IMR-90 (cell line): ENCODE measurements around the gene ST14. TPM values are rescaled to one million over a fixed set of nuclear protein-coding genes. Genes with fewer than 3 reads are reported as not detected.

Source experiments
- ATAC-seq: fragments of 200-7000 bp; cut with Tn5 transposase; 2 replicates; pipeline ENCODE4 v1.9.1; 2020; ENCODE audit warnings: low read depth, mild to moderate bottlenecking, moderate library complexity
- BruUV-seq: library from RNA; stranded (reverse); fragments of 400-500 nt; replicated peaks from 2 replicates; lab custom pipeline; 2021; lab: Mats Ljungman, UMichigan
- CTCF ChIA-PET: fragments of 300-600 bp; formaldehyde crosslinking; extraction: SDS; loops from one replicate; lab custom pipeline; 2021; ENCODE audit warnings: antibody characterized with exemption; lab: Yijun Ruan, JAX
- POLR2A ChIA-PET: fragments of 300-600 bp; sonication (Branson Sonifier 250); formaldehyde crosslinking; loops from one replicate; lab custom pipeline; 2022; ENCODE audit warnings: antibody characterized with exemption; ENCODE audit not compliant: unreplicated experiment; lab: Charles Lee
- DNase-seq: peaks from one replicate; pipeline ENCODE4 v3.0.0; 2013
- H2AFZ ChIP-seq: replicated peaks from 2 replicates; pipeline ENCODE3; 2013; ENCODE audit warnings: low read length, mild to moderate bottlenecking; ENCODE audit not compliant: poor library complexity
- H2AK5ac ChIP-seq: 2 replicates; pipeline ENCODE4 v1.6.1; 2013; ENCODE audit warnings: low read depth, low read length, inconsistent platforms
- H2AK9ac ChIP-seq: replicated peaks from 2 replicates; pipeline ENCODE3; 2013; ENCODE audit warnings: mild to moderate bottlenecking, low read depth, low read length, moderate library complexity; ENCODE audit not compliant: poor library complexity
- H2BK120ac ChIP-seq: 2 replicates; pipeline ENCODE4 v1.6.1; 2013; ENCODE audit warnings: low read depth, low read length, inconsistent platforms
- H2BK15ac ChIP-seq: 3 replicates; pipeline ENCODE4 v1.6.1; 2013; ENCODE audit warnings: low read depth, low read length, inconsistent platforms
- H2BK20ac ChIP-seq: 2 replicates; pipeline ENCODE4 v1.6.1; 2013; ENCODE audit warnings: low read depth, mild to moderate bottlenecking, inconsistent platforms, low read length, moderate library complexity
- H2BK5ac ChIP-seq: 2 replicates; pipeline ENCODE4 v1.6.1; 2013; ENCODE audit warnings: mild to moderate bottlenecking, low read depth, low read length, inconsistent platforms; ENCODE audit not compliant: poor library complexity, severe bottlenecking
- H3K14ac ChIP-seq: replicated peaks from 2 replicates; pipeline ENCODE4 v1.6.1; 2013; ENCODE audit warnings: low read depth, low read length, inconsistent platforms
- H3K18ac ChIP-seq: 2 replicates; pipeline ENCODE4 v1.6.1; 2013; ENCODE audit warnings: low read depth, low read length, control low read depth
- H3K23ac ChIP-seq: 2 replicates; pipeline ENCODE4 v1.6.1; 2013; ENCODE audit warnings: low read depth, low read length, inconsistent platforms
- H3K27ac ChIP-seq: 2 replicates; pipeline ENCODE4 v1.5.1; 2013; ENCODE audit warnings: mild to moderate bottlenecking, control low read depth, low read length; ENCODE audit not compliant: insufficient read depth
- H3K27me3 ChIP-seq: 2 replicates; pipeline ENCODE4 v1.6.1; 2013; ENCODE audit warnings: low read length; ENCODE audit not compliant: control insufficient read depth, insufficient read depth
- H3K36me3 ChIP-seq: 2 replicates; pipeline ENCODE4 v1.6.1; 2013; ENCODE audit warnings: low read length, mixed read lengths; ENCODE audit not compliant: control insufficient read depth, insufficient read depth
- H3K4ac ChIP-seq: 2 replicates; pipeline ENCODE4 v1.6.1; 2013; ENCODE audit warnings: low read depth, low read length, inconsistent platforms
- H3K4me1 ChIP-seq: 2 replicates; pipeline ENCODE4 v1.6.1; 2013; ENCODE audit warnings: low read length, mixed read lengths; ENCODE audit not compliant: control insufficient read depth, insufficient read depth
- H3K4me2 ChIP-seq: 2 replicates; pipeline ENCODE4 v1.6.1; 2013; ENCODE audit warnings: low read depth, mild to moderate bottlenecking, control low read depth, low read length, moderate library complexity
- H3K4me3 ChIP-seq: 2 replicates; pipeline ENCODE4 v1.5.1; 2013; ENCODE audit warnings: low read depth, mild to moderate bottlenecking, control low read depth, low read length, moderate library complexity; ENCODE audit not compliant: insufficient read depth
- H3K56ac ChIP-seq: 2 replicates; pipeline ENCODE4 v1.6.1; 2013; ENCODE audit warnings: low read length, inconsistent platforms; ENCODE audit not compliant: insufficient read depth; ENCODE audit errors: extremely low read depth
- H3K79me1 ChIP-seq, 2 experiments: 2 replicates each; pipeline ENCODE4 v1.6.1; 2013; ENCODE audit warnings: low read length in 2 of 2, inconsistent platforms in 1 of 2, low read depth in 1 of 2
- H3K9ac ChIP-seq: 2 replicates; pipeline ENCODE4 v1.6.1; 2013; ENCODE audit warnings: low read depth, low read length, control low read depth
- H3K9me1 ChIP-seq: 2 replicates; pipeline ENCODE4 v1.6.1; 2013; ENCODE audit warnings: low read length, inconsistent platforms; ENCODE audit not compliant: insufficient read depth
- H3K9me3 ChIP-seq: 2 replicates; pipeline ENCODE4 v1.6.1; 2013; ENCODE audit warnings: low read length; ENCODE audit not compliant: control insufficient read depth, insufficient read depth
- H4K20me1 ChIP-seq: 2 replicates; pipeline ENCODE4 v1.6.1; 2013; ENCODE audit warnings: low read length, inconsistent platforms; ENCODE audit not compliant: insufficient read depth
- H4K5ac ChIP-seq: 2 replicates; pipeline ENCODE4 v1.6.1; 2013; ENCODE audit warnings: mild to moderate bottlenecking, low read depth, low read length, control low read depth
- H4K8ac ChIP-seq, 2 experiments: 2 replicates each; pipeline ENCODE4 v1.6.1; 2013; ENCODE audit warnings: low read depth in 2 of 2, low read length in 2 of 2, control low read depth in 1 of 2, inconsistent platforms in 1 of 2
- H4K91ac ChIP-seq: 2 replicates; pipeline ENCODE4 v1.6.1; 2013; ENCODE audit warnings: low read depth, low read length, inconsistent platforms; ENCODE audit not compliant: insufficient read depth
- BHLHE40 ChIP-seq: fragments of 150-350 bp; IDR thresholded peaks from 2 replicates; pipeline ENCODE4 v1.6.1; 2016; ENCODE audit warnings: mild to moderate bottlenecking, low read depth, low read length
- CEBPB ChIP-seq: IDR thresholded peaks from 2 replicates; pipeline ENCODE4 v1.6.1; 2012; ENCODE audit warnings: low read depth, low read length, improper control_type of control experiment
- CHD1 ChIP-seq: IDR thresholded peaks from 2 replicates; pipeline ENCODE4 v1.6.1; 2012; ENCODE audit warnings: low read depth, low read length, improper control_type of control experiment
- ELK1 ChIP-seq: fragments of 150-350 bp; IDR thresholded peaks from 2 replicates; pipeline ENCODE4 v1.6.1; 2016; ENCODE audit warnings: low read depth, mild to moderate bottlenecking, low read length, moderate library complexity, borderline replicate concordance
- FOS ChIP-seq: fragments of 150-350 bp; IDR thresholded peaks from 2 replicates; pipeline ENCODE4 v1.6.1; 2016; ENCODE audit warnings: low read depth, low read length
- MAFK ChIP-seq: IDR thresholded peaks from 2 replicates; pipeline ENCODE4 v1.6.1; 2012; ENCODE audit warnings: low read depth, low read length, improper control_type of control experiment
- MAZ ChIP-seq: IDR thresholded peaks from 2 replicates; pipeline ENCODE4 v1.6.1; 2012; ENCODE audit warnings: low read depth, mild to moderate bottlenecking, low read length, improper control_type of control experiment, moderate library complexity, borderline replicate concordance
- MXI1 ChIP-seq: IDR thresholded peaks from 2 replicates; pipeline ENCODE4 v1.6.1; 2012; ENCODE audit warnings: low read depth, mild to moderate bottlenecking, low read length, moderate library complexity, borderline replicate concordance
- NFE2L2 ChIP-seq: fragments of 150-350 bp; IDR thresholded peaks from 2 replicates; pipeline ENCODE4 v1.6.1; 2016; ENCODE audit warnings: low read depth, mild to moderate bottlenecking, low read length
- POLR2A ChIP-seq: IDR thresholded peaks from 2 replicates; pipeline ENCODE4 v1.6.1; 2012; ENCODE audit warnings: mild to moderate bottlenecking, low read depth, low read length
- RAD21 ChIP-seq: IDR thresholded peaks from 2 replicates; pipeline ENCODE4 v1.6.1; 2012; ENCODE audit warnings: low read length, improper control_type of control experiment
- RCOR1 ChIP-seq: IDR thresholded peaks from 2 replicates; pipeline ENCODE4 v1.6.1; 2012; ENCODE audit warnings: mild to moderate bottlenecking, low read length, improper control_type of control experiment; ENCODE audit not compliant: insufficient replicate concordance
- SMC3 ChIP-seq: fragments of 150-350 bp; IDR thresholded peaks from 2 replicates; pipeline ENCODE4 v1.6.1; 2016; ENCODE audit warnings: low read depth, mild to moderate bottlenecking, antibody characterized with exemption, low read length, moderate library complexity
- WGBS, 2 experiments: methylation state at CpG; one replicate each; pipeline versions ENCODE4 v1.1.5 to v1.1.7; 2013; ENCODE audit warnings: missing lambda C conversion rate in 2 of 2; ENCODE audit not compliant: insufficient read length in 1 of 2; ENCODE audit errors: extremely low coverage in 2 of 2; 5-methylcytosine and 5-hydroxymethylcytosine counted together
- dilution Hi-C: fragments of 300-500 bp; cut with HindIII; formaldehyde crosslinking; loops from one replicate; pipeline ENCODE4 v1.14.3; 2018; ENCODE audit warnings: low sequenced_read_pairs; ENCODE audit not compliant: unreplicated experiment
- in situ Hi-C: fragments of 300-500 bp; cut with MboI; formaldehyde crosslinking; loops from 3 replicates; pipeline ENCODE4 v1.14.3; 2019; ENCODE audit warnings: low sequenced_read_pairs, inconsistent platforms, mixed read lengths
- intact Hi-C: fragments of 100-400 bp; cut with micrococcal nuclease; formaldehyde crosslinking; loops from 2 replicates; pipeline ENCODE4 v1.10.0; 2022
- polyA plus RNA-seq, 3 experiments: library from polyadenylated mRNA; depleted of rRNA; stranded (reverse); fragments of >200 nt; gene quantifications; 2 replicates each; pipeline ENCODE4 v1.2.3, GENCODE V29; 2012; ENCODE audit warnings: low replicate concordance in 1 of 3
- total RNA-seq: library from RNA; depleted of rRNA; stranded (reverse); fragments of >200 nt; gene quantifications from 2 replicates; pipeline ENCODE4 v1.2.3, GENCODE V29; 2012
- TF ChIP-seq, protein P1 (sequence below): fragments of 150-350 bp; IDR thresholded peaks from 2 replicates; pipeline ENCODE4 v1.6.1; 2017; ENCODE audit warnings: mild to moderate bottlenecking, antibody characterized with exemption, low read length, low read depth
- TF ChIP-seq, protein P2 (sequence below): conservative IDR thresholded peaks from 2 replicates; pipeline ENCODE4 v1.5.1; 2012; ENCODE audit warnings: mild to moderate bottlenecking, low read depth, low read length, improper control_type of control experiment

ST14 gene
- total and polyA plus RNA-seq, 2 of the 4 experiments (the other 2 are of a cell fraction) = not detected

DNA sequence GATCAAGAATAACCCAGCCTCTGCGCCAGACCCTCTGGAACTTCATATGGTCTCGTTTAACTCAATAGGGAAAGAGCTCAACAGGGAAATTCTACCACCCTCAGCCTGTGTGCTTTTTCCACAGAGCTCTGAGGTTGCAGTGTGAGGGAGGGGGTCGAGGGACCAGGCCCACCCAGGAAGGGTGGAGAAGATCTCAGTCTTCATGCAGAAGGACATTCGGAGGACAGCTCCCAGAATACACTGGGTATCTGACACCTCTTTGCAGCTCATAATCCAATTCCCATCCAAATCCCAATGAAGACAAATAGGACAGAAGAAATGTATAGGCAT, 56.6 kb downstream of the ST14 start:
- H3K9ac ChIP-seq = no peak overlapping the region
- no peak overlapping the region for H3K14ac ChIP-seq
- in situ Hi-C loops (loop anchor here (10.0 to 25.0 kb wide), 2 partner anchors 171 to 649 kb away; no protein-coding TSS in a partner anchor), dilution Hi-C loops (no loop called here), intact Hi-C loops (loop anchor here (10.0 kb wide), 1 partner anchor 649 kb away; no protein-coding TSS in a partner anchor)
- H2AK5ac ChIP-seq = no peak overlapping the region
- BruUV-seq = no TSS peak
- H2AFZ ChIP-seq = no peak overlapping the region
- no peak overlapping the region for H3K4me2 ChIP-seq
- no peak overlapping the region for H3K4ac ChIP-seq
- no peak overlapping the region for H4K5ac ChIP-seq
- ChIA-PET CTCF (interaction anchor here (1.2 to 1.7 kb wide), 2 partner anchors 174 to 646 kb away, joined by 3 to 4 read pairs; no protein-coding TSS in a partner anchor), POLR2A (no interaction called here)
- H3K18ac ChIP-seq = no peak overlapping the region
- no peak overlapping the region for H3K4me3 ChIP-seq
- no peaks in the 10 kb centered on the region for H3K4me1 ChIP-seq
- no peaks in the 10 kb centered on the region for H4K20me1 ChIP-seq
- peaks cover 40% of the 10 kb centered on the region for H3K27me3 ChIP-seq
- H4K91ac ChIP-seq = no peak overlapping the region
- DNase-seq (no peak), ATAC-seq (no peak)
- H4K8ac ChIP-seq = no peak overlapping the region
- TF ChIP-seq POLR2A (no peak), RAD21 (no peak), SMC3 (no peak), FOS (no peak), ELK1 (no peak), NFE2L2 (no peak), MXI1 (no peak), CEBPB (no peak), BHLHE40 (no peak), MAZ (no peak), RCOR1 (no peak), MAFK (no peak), CHD1 (no peak)
- TF ChIP-seq, protein P1, sequence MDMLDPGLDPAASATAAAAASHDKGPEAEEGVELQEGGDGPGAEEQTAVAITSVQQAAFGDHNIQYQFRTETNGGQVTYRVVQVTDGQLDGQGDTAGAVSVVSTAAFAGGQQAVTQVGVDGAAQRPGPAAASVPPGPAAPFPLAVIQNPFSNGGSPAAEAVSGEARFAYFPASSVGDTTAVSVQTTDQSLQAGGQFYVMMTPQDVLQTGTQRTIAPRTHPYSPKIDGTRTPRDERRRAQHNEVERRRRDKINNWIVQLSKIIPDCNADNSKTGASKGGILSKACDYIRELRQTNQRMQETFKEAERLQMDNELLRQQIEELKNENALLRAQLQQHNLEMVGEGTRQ = no peak
- TF ChIP-seq, protein P2, sequence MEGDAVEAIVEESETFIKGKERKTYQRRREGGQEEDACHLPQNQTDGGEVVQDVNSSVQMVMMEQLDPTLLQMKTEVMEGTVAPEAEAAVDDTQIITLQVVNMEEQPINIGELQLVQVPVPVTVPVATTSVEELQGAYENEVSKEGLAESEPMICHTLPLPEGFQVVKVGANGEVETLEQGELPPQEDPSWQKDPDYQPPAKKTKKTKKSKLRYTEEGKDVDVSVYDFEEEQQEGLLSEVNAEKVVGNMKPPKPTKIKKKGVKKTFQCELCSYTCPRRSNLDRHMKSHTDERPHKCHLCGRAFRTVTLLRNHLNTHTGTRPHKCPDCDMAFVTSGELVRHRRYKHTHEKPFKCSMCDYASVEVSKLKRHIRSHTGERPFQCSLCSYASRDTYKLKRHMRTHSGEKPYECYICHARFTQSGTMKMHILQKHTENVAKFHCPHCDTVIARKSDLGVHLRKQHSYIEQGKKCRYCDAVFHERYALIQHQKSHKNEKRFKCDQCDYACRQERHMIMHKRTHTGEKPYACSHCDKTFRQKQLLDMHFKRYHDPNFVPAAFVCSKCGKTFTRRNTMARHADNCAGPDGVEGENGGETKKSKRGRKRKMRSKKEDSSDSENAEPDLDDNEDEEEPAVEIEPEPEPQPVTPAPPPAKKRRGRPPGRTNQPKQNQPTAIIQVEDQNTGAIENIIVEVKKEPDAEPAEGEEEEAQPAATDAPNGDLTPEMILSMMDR = no peak
- H3K36me3 ChIP-seq = no peaks in the 10 kb centered on the region
- H3K9me3 ChIP-seq = no peaks in the 10 kb centered on the region
- no peak overlapping the region for H3K23ac ChIP-seq
- no peak overlapping the region for H2BK15ac ChIP-seq
- H3K56ac ChIP-seq = no peak overlapping the region
- H2BK20ac ChIP-seq = no peak overlapping the region
- H2AK9ac ChIP-seq = no peak overlapping the region
- no peak overlapping the region for H2BK120ac ChIP-seq
- H2BK5ac ChIP-seq = no peak overlapping the region
- H3K9me1 ChIP-seq = no peaks in the 10 kb centered on the region
- 80% methylated on average over 1 of the region's 4 CpGs; no CpG with 5 or more reads in 1 of the 2 experiments for WGBS, 2 experiments
- H3K27ac ChIP-seq = no peak overlapping the region
- H3K79me1 ChIP-seq = no peaks in the 10 kb centered on the region
